GM12878 (cell line): ENCODE data around the gene USP35. TPM values are rescaled to one million over a fixed set of nuclear protein-coding genes. Genes with fewer than 3 reads are reported as not detected.

Source experiments
- ATAC-seq: fragments of 200-7000 bp; cut with Tn5 transposase; 3 replicates; pipeline ENCODE4 v1.9.1; 2020; ENCODE audit warnings: mild to moderate bottlenecking, moderate library complexity
- Bru-seq: library from RNA; stranded (reverse); fragments of 400-500 nt; gene quantifications from one replicate; lab custom pipeline; 2021; lab: Mats Ljungman, UMichigan
- BruChase-seq, 2 experiments: library from RNA; stranded (reverse); fragments of 400-500 nt; gene quantifications; one replicate each; lab custom pipeline; 2021; lab: Mats Ljungman, UMichigan
- BruUV-seq: library from RNA; stranded (reverse); fragments of 400-500 nt; replicated peaks from 2 replicates; lab custom pipeline; 2021; lab: Mats Ljungman, UMichigan
- CTCF ChIA-PET: fragments of 300-600 bp; sonication (Branson Sonifier 250); formaldehyde crosslinking; extraction: SDS; loops from one replicate; lab custom pipeline; 2021; ENCODE audit warnings: inconsistent platforms; lab: Yijun Ruan, JAX
- POLR2A ChIA-PET: fragments of 350-600 bp; formaldehyde crosslinking; extraction: SDS; loops from one replicate; lab custom pipeline; 2021; ENCODE audit warnings: inconsistent platforms; lab: Charles Lee
- RAD21 ChIA-PET: fragments of 300-600 bp; sonication (Branson Sonifier 250); formaldehyde crosslinking; loops from one replicate; lab custom pipeline; 2023; ENCODE audit warnings: antibody characterized with exemption; ENCODE audit not compliant: unreplicated experiment; lab: Charles Lee
- SMC1A ChIA-PET: fragments of 300-600 bp; sonication (Branson Sonifier 250); formaldehyde crosslinking; loops from one replicate; lab custom pipeline; 2023; ENCODE audit not compliant: unreplicated experiment, uncharacterized antibody; lab: Charles Lee
- DNase-seq: peaks from one replicate; pipeline ENCODE4 v3.0.0-alpha.2; 2011; ENCODE audit warnings: low read depth, low spot score
- FAIRE-seq: peaks from 3 replicates; lab custom pipeline; 2011; peaks lifted over from hg19 to GRCh38; lab: Jason Lieb, UNC
- H2AFZ ChIP-seq: 2 replicates; pipeline ENCODE4 v1.6.0; 2011; ENCODE audit warnings: low read depth, low read length, control low read depth; ENCODE audit not compliant: control insufficient read depth
- H3K27ac ChIP-seq: 2 replicates; pipeline ENCODE4 v1.5.1; 2011; ENCODE audit warnings: control low read depth; ENCODE audit not compliant: control insufficient read depth, insufficient read depth
- H3K27me3 ChIP-seq, 2 experiments: replicated peaks in 1 of 2; 2 replicates each; pipeline versions ENCODE4 v1.6.0 to v1.6.1; 2011; ENCODE audit warnings: low read length in 1 of 2; ENCODE audit not compliant: control insufficient read depth in 2 of 2, insufficient read depth in 2 of 2
- H3K36me3 ChIP-seq, 2 experiments: 2 replicates each; pipeline ENCODE4 v1.5.1; 2011; ENCODE audit warnings: low read length in 1 of 2; ENCODE audit not compliant: control insufficient read depth in 2 of 2, insufficient read depth in 2 of 2
- H3K4me1 ChIP-seq: 2 replicates; pipeline ENCODE4 v1.6.1; 2011; ENCODE audit warnings: mild to moderate bottlenecking, low read length, moderate library complexity, mixed read lengths; ENCODE audit not compliant: control insufficient read depth, insufficient read depth
- H3K4me2 ChIP-seq: 2 replicates; pipeline ENCODE4 v1.6.0; 2011; ENCODE audit warnings: control low read depth; ENCODE audit not compliant: control insufficient read depth, insufficient read depth
- H3K4me3 ChIP-seq: fragments of 200-600 bp; sonication (generic); 2 replicates; pipeline ENCODE4 v1.5.1; 2016
- H3K79me2 ChIP-seq: 2 replicates; pipeline ENCODE4 v1.6.0; 2011; ENCODE audit warnings: low read length; ENCODE audit not compliant: control insufficient read depth, insufficient read depth
- H3K9ac ChIP-seq: 2 replicates; pipeline ENCODE4 v1.8.0; 2011; ENCODE audit warnings: low read length, control low read depth, mixed read lengths; ENCODE audit not compliant: control insufficient read depth, insufficient read depth
- H3K9me3 ChIP-seq: replicated peaks from 3 replicates; pipeline ENCODE4 v1.5.1; 2011; ENCODE audit warnings: mild to moderate bottlenecking, low read length; ENCODE audit not compliant: control insufficient read depth, insufficient read depth
- H4K20me1 ChIP-seq: 2 replicates; pipeline ENCODE4 v1.6.0; 2011; ENCODE audit not compliant: control insufficient read depth, insufficient read depth
- CBX5 ChIP-seq: sonication (generic); IDR thresholded peaks from 2 replicates; pipeline ENCODE4 v1.6.1; 2016; ENCODE audit warnings: low read depth, moderate library complexity, mild to moderate bottlenecking, inconsistent platforms
- CHD4 ChIP-seq: fragments of 200-600 bp; sonication (generic); IDR thresholded peaks from 2 replicates; pipeline ENCODE4 v1.6.1; 2016; ENCODE audit warnings: mild to moderate bottlenecking
- EZH2 ChIP-seq: IDR thresholded peaks from 2 replicates; pipeline ENCODE4 v1.6.1; 2012; ENCODE audit warnings: low read depth, mild to moderate bottlenecking, control low read depth, inconsistent platforms, low read length, borderline replicate concordance; ENCODE audit not compliant: control insufficient read depth
- IKZF2 ChIP-seq, 2 experiments: fragments of 450-650 bp; IDR thresholded peaks; 2 replicates each; pipeline ENCODE4 v1.6.1; 2017; ENCODE audit warnings: mild to moderate bottlenecking in 2 of 2, moderate library complexity in 2 of 2
- MEF2A ChIP-seq: IDR thresholded peaks from 2 replicates; pipeline ENCODE4 v1.6.1; 2011; ENCODE audit warnings: low read depth, mild to moderate bottlenecking, low read length, moderate library complexity; ENCODE audit not compliant: insufficient read depth
- MYB ChIP-seq: fragments of 150-350 bp; IDR thresholded peaks from 2 replicates; pipeline ENCODE4 v1.6.1; 2014; ENCODE audit warnings: mild to moderate bottlenecking, low read depth, low read length, borderline replicate concordance
- NFXL1 ChIP-seq: fragments of 450-650 bp; IDR thresholded peaks from 2 replicates; pipeline ENCODE4 v1.6.1; 2017; ENCODE audit warnings: antibody characterized with exemption, mild to moderate bottlenecking, borderline replicate concordance
- POLR2AphosphoS5 ChIP-seq: IDR thresholded peaks from 2 replicates; pipeline ENCODE4 v1.6.1; 2011; ENCODE audit warnings: mild to moderate bottlenecking, low read length, inconsistent platforms
- RBBP5 ChIP-seq: fragments of 200-600 bp; sonication (generic); conservative IDR thresholded peaks from 2 replicates; pipeline ENCODE4 v1.6.1; 2016
- STAT1 ChIP-seq: fragments of 450-650 bp; conservative IDR thresholded peaks from 2 replicates; pipeline ENCODE4 v1.6.1; 2014; ENCODE audit warnings: antibody characterized with exemption, mild to moderate bottlenecking
- TCF12 ChIP-seq: IDR thresholded peaks from 2 replicates; pipeline ENCODE4 v1.6.1; 2011; ENCODE audit warnings: low read depth, mild to moderate bottlenecking, low read length
- WRNIP1 ChIP-seq: IDR thresholded peaks from 2 replicates; pipeline ENCODE4 v1.6.1; 2011; ENCODE audit warnings: low read depth, low read length, improper control_type of control experiment, borderline replicate concordance
- YBX1 ChIP-seq: fragments of 450-650 bp; IDR thresholded peaks from 2 replicates; pipeline ENCODE4 v1.6.1; 2016; ENCODE audit warnings: antibody characterized with exemption
- YY1 ChIP-seq: IDR thresholded peaks from 2 replicates; pipeline ENCODE4 v1.6.1; 2011; ENCODE audit warnings: low read depth, mild to moderate bottlenecking, low read length
- ZBTB33 ChIP-seq: fragments of 450-650 bp; IDR thresholded peaks from 2 replicates; pipeline ENCODE4 v1.6.1; 2017; ENCODE audit warnings: mild to moderate bottlenecking
- ZZZ3 ChIP-seq: IDR thresholded peaks from 2 replicates; pipeline ENCODE4 v1.6.1; 2011; ENCODE audit warnings: low read depth; ENCODE audit not compliant: control insufficient read depth, insufficient read length
- WGBS: methylation state at CpG from one replicate; pipeline ENCODE4 v1.1.6; 2016; ENCODE audit warnings: low lambda C conversion rate; ENCODE audit not compliant: insufficient replicate concordance, insufficient coverage; ENCODE audit errors: missing lambda C conversion rate; 5-methylcytosine and 5-hydroxymethylcytosine counted together
- in situ Hi-C: fragments of 300-500 bp; cut with MboI; formaldehyde crosslinking; loops from 9 replicates; pipeline ENCODE4 v1.14.3; 2018; ENCODE audit warnings: mixed read lengths
- intact Hi-C: fragments of 100-400 bp; cut with micrococcal nuclease; formaldehyde crosslinking; loops from one replicate; pipeline ENCODE4 v1.14.2; 2022; ENCODE audit not compliant: unreplicated experiment
- long read RNA-seq, 2 experiments: library from polyadenylated mRNA; unstranded; transcript quantifications; one replicate each; pipeline ENCODE4 v2.0.0, GENCODE V29; 2019 to 2020
- polyA minus RNA-seq, 3 experiments: library from RNA; depleted of rRNA, polyadenylated mRNA; stranded (reverse); fragments of >200 nt; gene quantifications; 2 replicates each; pipeline ENCODE4 v1.2.3, GENCODE V29; 2011
- polyA plus RNA-seq, 11 experiments: library from polyadenylated mRNA; depleted of rRNA in 4 of 11; unstranded in 6 of 11; stranded (reverse) in 5 of 11; fragments of >200 nt; fragmentation: Nextera tagmentation in 4 of 11; fragmentation: Illumina TruSeq in 1 of 11; extraction: Ambion mirVana in 4 of 11; extraction: Trizol in 1 of 11; gene quantifications; 1 replicate in 1 of 11; 2 replicates in 10 of 11; pipeline versions ENCODE4 v1.2.1 to v1.2.3, GENCODE V29; 2011 to 2016; ENCODE audit warnings: inconsistent platforms in 2 of 11, missing spikeins in 2 of 11, low read depth in 1 of 11
- total RNA-seq, 4 experiments: library from RNA; depleted of rRNA in 3 of 4; stranded (reverse); fragments of >200 nt in 3 of 4; fragmentation: Illumina TruSeq in 1 of 4; extraction: Trizol in 1 of 4; gene quantifications; 2 replicates each; pipeline versions ENCODE4 v1.2.1 to v1.2.3, GENCODE V29; 2013 to 2021

The USP35 gene
- total RNA-seq (2013; cell fraction: nucleolus; rRNA removed): 13.2 and 14.3 TPM in 2 replicates
- total RNA-seq (2014; rRNA removed) (2.9 and 3.9 TPM in 2 replicates), total RNA-seq (2014; rRNA removed; fragmentation: Illumina TruSeq; extraction: Trizol) (2.3 and 3.1 TPM in 2 replicates), total RNA-seq (2021) (5.6 and 6.4 TPM in 2 replicates), polyA plus RNA-seq (2011; rRNA removed) (2.7 and 3.4 TPM in 2 replicates), polyA plus RNA-seq (2014; fragmentation: Illumina TruSeq; extraction: Trizol) (1.7 and 2.5 TPM in 2 replicates), polyA plus RNA-seq (2014; fragmentation: Nextera tagmentation; extraction: Ambion mirVana) (under 1 TPM in 1 of 2 experiments, not detected in 1; 0.13 TPM), polyA plus RNA-seq (2014; rRNA removed) (5.3 and 5.5 TPM in 2 replicates), polyA plus RNA-seq (2016; fragmentation: Nextera tagmentation; extraction: Ambion mirVana) (under 1 TPM; 0.28 to 0.68 TPM), polyA minus RNA-seq (2011; rRNA and poly(A)+ RNA removed) (2.0 and 2.2 TPM in 2 replicates), Bru-seq, nascent RNA (percentile 58 among the genes with signal in this experiment), BruChase-seq, experiment 1, labeled RNA remaining after a 6-hour chase (percentile 62 among the genes with signal in this experiment), BruChase-seq, experiment 2, labeled RNA remaining after a 2-hour chase (percentile 65 among the genes with signal in this experiment)
- 1.1 TPM for polyA plus RNA-seq (2011; ENCODE audit: low read depth)
- polyA plus RNA-seq (2011; cell fraction: cytosol; rRNA removed): 3.2 and 4.3 TPM in 2 replicates
- 22.1 and 22.4 TPM in 2 replicates for polyA plus RNA-seq (2011; cell fraction: nucleus; rRNA removed)
- 3.2 and 3.4 TPM in 2 replicates for polyA plus RNA-seq (2012)
- polyA minus RNA-seq (2011; cell fraction: cytosol; rRNA and poly(A)+ RNA removed): 0.80 and 1.1 TPM in 2 replicates
- 3.5 and 6.5 TPM in 2 replicates for polyA minus RNA-seq (2011; cell fraction: nucleus; rRNA and poly(A)+ RNA removed)
- long read RNA-seq, experiment 1: 0 reads
- long read RNA-seq, experiment 2: 0 reads

- Histone ChIP-seq H3K79me2 (no peaks in the 10 kb centered on the region), H2AFZ (peak within 1 kb of the TSS; percentile 92), H3K27ac (0 out of 2 replicates have a peak within 1 kb of the TSS, but pooled peaks have one; percentile 7), H3K4me1 (peaks cover 14% of the 10 kb centered on the region), H3K9me3 (no peaks in the 10 kb centered on the region), H4K20me1 (no peaks in the 10 kb centered on the region), H3K4me2 (peak within 1 kb of the TSS; percentile 78), H3K9ac (peak within 1 kb of the TSS; percentile 56), H3K36me3 (no peaks in the 10 kb centered on the region), H3K27me3 (no peaks in the 10 kb centered on the region), H3K4me3 (peak within 1 kb of the TSS; percentile 82)
- POLR2A ChIA-PET: interaction anchor here (0.6 to 1.6 kb wide), 5 partner anchors 39 to 316 kb away, joined by 3 to 7 read pairs (median 4); partner anchors contain the start of gene ALG8
- intact Hi-C loops: loop anchor here (1.0 to 10.0 kb wide), 3 partner anchors 34 to 194 kb away; partner anchors contain the start of genes ALG8 and INTS4
- ATAC-seq: peak; percentile 98
- no TSS peak for BruUV-seq
- WGBS: 1% methylated on average over 71 of the region's 74 CpGs
- CTCF ChIA-PET: interaction anchor here (0.7 to 3.2 kb wide), 5 partner anchors 15 to 376 kb away, joined by 3 to 13 read pairs (median 3); no protein-coding TSS in a partner anchor
- SMC1A ChIA-PET: interaction anchor here (1.6 to 2.6 kb wide), 3 partner anchors 49 to 143 kb away, joined by 3 to 20 read pairs (median 4); partner anchors contain the start of gene ALG8
- peak; percentile 85 for DNase-seq
- FAIRE-seq: peak; percentile 98
- in situ Hi-C loops: no loop called here
- RAD21 ChIA-PET: interaction anchor here (0.5 to 2.5 kb wide), 10 partner anchors 40 to 1117 kb away, joined by 3 to 8 read pairs (median 4); partner anchors contain the start of genes ALG8, INTS4 and NARS2
- TF ChIP-seq RBBP5: no peak
- TF ChIP-seq CBX5: no peak
- 0 out of 2 replicates have a peak, but pooled peaks have one; percentile 58 for TF ChIP-seq STAT1
- TF ChIP-seq ZZZ3: no peak
- no peak for TF ChIP-seq CHD4
- no peak for TF ChIP-seq MEF2A
- TF ChIP-seq WRNIP1: no peak
- no peak for TF ChIP-seq TCF12
- TF ChIP-seq MYB: no peak
- TF ChIP-seq EZH2: no peak
- TF ChIP-seq ZBTB33: peak; percentile 27; the same call in 1 of the 2 replicates
- no peak for TF ChIP-seq YBX1
- no peak for TF ChIP-seq YY1
- TF ChIP-seq POLR2AphosphoS5: no peak
- no peak for TF ChIP-seq NFXL1
- TF ChIP-seq IKZF2 (IDR thresholded peaks at IDR 0.05): no peak
Measured at GRCh38 chr11:78188286-78189173, at the start of gene USP35, which contains the start of gene KCTD21. USP35 (plus strand) TSS chr11:78188919; CDS start chr11:78196246, 7,327 bp downstream. KCTD21 (minus strand) TSS chr11:78188626; CDS start chr11:78174554, 14,072 bp downstream.
